ENCODE results near the gene SLC9A2.

Gene SLC9A2

GRCh38 chr2:102749938-102750337, 130.6 kb downstream of the SLC9A2 start:
- no peak overlapping the region for H2AFZ ChIP-seq
- no peaks in the 10 kb centered on the region for H3K36me3 ChIP-seq (ENCODE audit: control insufficient read depth, insufficient read depth, low read length)
- H3K4me2 ChIP-seq (ENCODE audit: low read length), result no peak overlapping the region
- H3K4me3 ChIP-seq (ENCODE audit: low read depth, low read length), result no peak overlapping the region
- H3K9ac ChIP-seq, result no peak overlapping the region
- H3K27ac ChIP-seq, result no peak overlapping the region
- no peak for TF ChIP-seq CTCF (IDR thresholded peaks at IDR 0.05)
- no peaks in the 10 kb centered on the region for H3K4me1 ChIP-seq
- no peaks in the 10 kb centered on the region for H3K9me3 ChIP-seq (ENCODE audit: control insufficient read depth, low read length)
- no peaks in the 10 kb centered on the region for H3K27me3 ChIP-seq (ENCODE audit: control insufficient read depth, insufficient read depth, low read length)
- peaks cover 2% of the 10 kb centered on the region for H3K79me2 ChIP-seq

GRCh38 chr2:102753563-102754159, 134.3 kb downstream of the SLC9A2 start:
- H3K4me1 ChIP-seq, result no peaks in the 10 kb centered on the region
- H3K9me3 ChIP-seq (ENCODE audit: control insufficient read depth, low read length), result no peaks in the 10 kb centered on the region
- peaks cover 2% of the 10 kb centered on the region for H3K79me2 ChIP-seq
- H3K4me3 ChIP-seq (ENCODE audit: low read depth, low read length), result no peak overlapping the region
- H3K27me3 ChIP-seq (ENCODE audit: control insufficient read depth, insufficient read depth, low read length), result no peaks in the 10 kb centered on the region
- H3K27ac ChIP-seq, result no peak overlapping the region
- H2AFZ ChIP-seq, result no peak overlapping the region
- H3K36me3 ChIP-seq (ENCODE audit: control insufficient read depth, insufficient read depth, low read length), result no peaks in the 10 kb centered on the region
- H3K9ac ChIP-seq, result no peak overlapping the region
- peak; percentile 86 for TF ChIP-seq CTCF (IDR thresholded peaks at IDR 0.05)
- H3K4me2 ChIP-seq (ENCODE audit: low read length), result no peak overlapping the region

- Histone ChIP-seq H2AFZ (no peak overlapping the region), H3K27ac (no peak overlapping the region), H3K79me2 (peaks cover 2% of the 10 kb centered on the region), H3K9me3 (ENCODE audit: control insufficient read depth, low read length) (no peaks in the 10 kb centered on the region), H3K36me3 (ENCODE audit: control insufficient read depth, insufficient read depth, low read length) (no peaks in the 10 kb centered on the region), H3K9ac (no peak overlapping the region), H3K4me3 (ENCODE audit: low read depth, low read length) (no peak overlapping the region), H3K4me2 (ENCODE audit: low read length) (no peak overlapping the region), H3K4me1 (no peaks in the 10 kb centered on the region), H3K27me3 (ENCODE audit: control insufficient read depth, insufficient read depth, low read length) (no peaks in the 10 kb centered on the region)
- no peak for TF ChIP-seq CTCF (IDR thresholded peaks at IDR 0.05)
These were observed 135.2 kb downstream of the SLC9A2 start for GRCh38 chr2:102754456-102755145.

GRCh38 chr2:102755284-102755683, 135.9 kb downstream of the SLC9A2 start:
- Histone ChIP-seq H3K4me3 (ENCODE audit: low read depth, low read length) (no peak overlapping the region), H3K27ac (no peak overlapping the region), H3K4me1 (no peaks in the 10 kb centered on the region), H3K9ac (no peak overlapping the region), H3K4me2 (ENCODE audit: low read length) (no peak overlapping the region), H3K27me3 (ENCODE audit: control insufficient read depth, insufficient read depth, low read length) (no peaks in the 10 kb centered on the region), H2AFZ (no peak overlapping the region), H3K79me2 (peaks cover 2% of the 10 kb centered on the region), H3K36me3 (ENCODE audit: control insufficient read depth, insufficient read depth, low read length) (no peaks in the 10 kb centered on the region), H3K9me3 (ENCODE audit: control insufficient read depth, low read length) (no peaks in the 10 kb centered on the region)
- TF ChIP-seq CTCF (IDR thresholded peaks at IDR 0.05), result no peak

GRCh38 chr2:102758439-102758838, 139.1 kb downstream of the SLC9A2 start:
- no peak overlapping the region for H3K4me2 ChIP-seq (ENCODE audit: low read length)
- no peaks in the 10 kb centered on the region for H3K9me3 ChIP-seq (ENCODE audit: control insufficient read depth, low read length)
- no peak overlapping the region for H2AFZ ChIP-seq
- TF ChIP-seq CTCF (IDR thresholded peaks at IDR 0.05), result no peak
- peaks cover 2% of the 10 kb centered on the region for H3K79me2 ChIP-seq
- no peaks in the 10 kb centered on the region for H3K36me3 ChIP-seq (ENCODE audit: control insufficient read depth, insufficient read depth, low read length)
- H3K4me1 ChIP-seq, result no peaks in the 10 kb centered on the region
- H3K9ac ChIP-seq, result no peak overlapping the region
- no peak overlapping the region for H3K4me3 ChIP-seq (ENCODE audit: low read depth, low read length)
- H3K27me3 ChIP-seq (ENCODE audit: control insufficient read depth, insufficient read depth, low read length), result no peaks in the 10 kb centered on the region
- H3K27ac ChIP-seq, result no peak overlapping the region
